PFSK-1 (cell line): Measurements from ENCODE around the gene MRPL3.

ENCODE experiments used
- FOXP2 ChIP-seq: optimal IDR thresholded peaks from 2 replicates; pipeline ENCODE3; 2011; ENCODE audit warnings: borderline replicate concordance, control low read depth, inconsistent platforms; ENCODE audit not compliant: insufficient read depth; ENCODE audit errors: extremely low read length, extremely low read depth
- POLR2AphosphoS5 ChIP-seq: IDR thresholded peaks from 2 replicates; pipeline ENCODE4 v1.6.1; 2012; ENCODE audit warnings: low read depth, mild to moderate bottlenecking, control low read depth, low read length, moderate library complexity
- TAF1 ChIP-seq: IDR thresholded peaks from 2 replicates; pipeline ENCODE4 v1.6.1; 2012; ENCODE audit warnings: low read length, control low read depth, borderline replicate concordance; ENCODE audit not compliant: insufficient read depth

- no peak for TF ChIP-seq TAF1
- no peak for TF ChIP-seq POLR2AphosphoS5
- TF ChIP-seq FOXP2 = no peak
These were observed 55.4 kb downstream of the MRPL3 start for GRCh38 chr3:131447349-131447748.
